KBM-7 (cell line): ENCODE measurements around the gene CTAGE1.

ENCODE experiments used
- DNase-seq: peaks from one replicate; pipeline ENCODE4 v3.0.0-alpha.2; 2015
- in situ Hi-C: fragments of 300-500 bp; cut with MboI; formaldehyde crosslinking; loops from 2 replicates; pipeline ENCODE4 v1.14.3; 2020; ENCODE audit warnings: low sequenced_read_pairs, low pct_unique_long_range_greater_than_20kb, mixed read lengths

Gene CTAGE1

GRCh38 chr18:22439447-22439846, 21.7 kb upstream of the CTAGE1 start:
- in situ Hi-C loops, result no loop called here
- DNase-seq, result no peak

DNA sequence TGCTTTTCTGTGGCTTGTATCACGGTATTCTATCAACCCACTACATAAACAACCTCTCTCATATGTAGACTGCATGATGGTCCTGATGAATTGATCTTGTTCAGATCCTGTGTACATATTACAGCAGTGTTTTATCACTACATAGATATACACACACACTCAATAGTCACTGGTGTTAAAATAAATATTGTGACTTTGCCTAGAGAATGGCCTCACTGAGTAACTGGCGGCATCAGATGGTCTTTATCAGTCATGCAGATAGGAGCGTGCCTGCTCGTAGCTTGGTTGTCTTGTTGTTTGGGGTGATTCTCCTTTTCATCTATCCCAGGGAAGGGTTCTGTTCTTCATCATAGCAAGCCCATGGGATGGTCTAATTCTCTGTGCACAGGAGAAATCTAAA, 18.4 kb upstream of the CTAGE1 start:
- in situ Hi-C loops, result no loop called here
- no peak for DNase-seq

DNA sequence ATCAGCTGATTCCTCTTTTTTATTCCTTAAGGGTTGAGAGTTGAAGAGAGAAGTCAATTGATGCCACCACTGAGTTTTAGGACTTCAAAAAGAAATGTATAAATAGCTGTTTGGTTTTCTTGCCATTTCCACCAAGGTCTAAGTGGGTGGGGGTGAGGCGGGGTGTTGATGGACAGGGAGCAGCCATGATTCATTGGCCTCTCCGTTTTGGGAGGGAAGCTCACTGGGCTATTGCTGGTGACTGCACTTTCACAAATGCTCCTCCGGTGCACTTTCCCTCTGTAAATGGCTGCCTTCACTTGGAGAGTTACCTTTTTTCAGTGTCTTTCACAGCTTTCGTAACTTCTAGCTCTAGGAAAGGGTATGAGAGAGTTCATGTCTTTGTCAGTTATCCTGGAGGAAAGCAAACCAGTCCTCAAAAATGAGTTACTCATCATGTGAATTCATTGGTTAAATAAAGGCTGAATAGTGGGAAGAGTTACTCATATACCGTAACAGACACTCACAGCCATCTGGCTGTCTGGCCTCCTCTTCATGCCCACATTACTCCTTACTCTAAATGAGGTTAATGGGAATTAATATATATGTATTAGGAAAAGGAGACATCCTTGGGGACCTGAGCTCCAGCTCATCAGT, 17.4 kb upstream of the CTAGE1 start:
- in situ Hi-C loops, result no loop called here
- no peak for DNase-seq

DNA sequence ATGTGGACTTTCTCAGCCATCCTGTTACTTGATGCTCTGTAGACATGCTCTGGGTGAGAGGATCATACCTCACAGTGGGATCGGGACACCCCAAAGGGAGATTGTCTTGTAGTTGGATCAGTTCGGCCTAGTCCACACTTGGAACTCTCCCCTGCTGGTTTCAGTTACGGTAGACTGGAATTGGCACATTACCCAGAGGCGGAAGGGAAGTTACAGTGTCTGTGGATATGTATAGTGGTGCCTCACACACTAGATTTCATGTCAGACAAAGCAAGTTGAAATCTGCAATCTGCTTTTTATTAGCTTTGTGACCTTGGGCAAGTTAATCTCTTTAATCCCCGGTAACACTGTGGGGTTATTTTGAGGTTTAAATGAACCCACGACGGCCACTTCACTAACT, 16.2 kb upstream of the CTAGE1 start:
- in situ Hi-C loops, result no loop called here
- DNase-seq, result no peak

DNA sequence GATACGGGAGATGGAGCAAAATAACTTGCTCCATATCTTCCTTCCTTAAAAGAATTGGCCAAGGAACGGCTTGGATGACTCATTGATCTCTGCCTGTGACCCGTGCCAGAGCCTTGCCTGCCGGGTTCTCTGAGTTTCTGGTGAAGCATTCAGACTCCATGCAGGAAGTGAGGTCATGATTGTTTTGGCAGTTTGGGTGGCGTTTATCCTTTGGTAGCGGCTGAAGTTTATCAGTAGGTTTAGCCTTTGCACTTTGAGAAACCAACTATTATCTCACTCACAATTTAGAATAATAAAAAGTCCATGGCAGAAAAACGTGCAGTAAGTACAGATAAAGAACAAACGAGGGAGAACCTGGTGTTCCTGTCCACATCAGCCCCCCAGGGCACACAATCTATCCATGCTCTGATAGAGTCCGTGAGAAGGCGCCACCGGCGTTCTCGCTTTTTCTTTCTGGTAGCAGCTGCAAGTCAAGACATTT, 15.0 kb upstream of the CTAGE1 start:
- no peak for DNase-seq
- in situ Hi-C loops, result no loop called here

- DNase-seq, result no peak
- in situ Hi-C loops, result no loop called here
These were observed 11.8 kb upstream of the CTAGE1 start for GRCh38 chr18:22429564-22429963.

DNA sequence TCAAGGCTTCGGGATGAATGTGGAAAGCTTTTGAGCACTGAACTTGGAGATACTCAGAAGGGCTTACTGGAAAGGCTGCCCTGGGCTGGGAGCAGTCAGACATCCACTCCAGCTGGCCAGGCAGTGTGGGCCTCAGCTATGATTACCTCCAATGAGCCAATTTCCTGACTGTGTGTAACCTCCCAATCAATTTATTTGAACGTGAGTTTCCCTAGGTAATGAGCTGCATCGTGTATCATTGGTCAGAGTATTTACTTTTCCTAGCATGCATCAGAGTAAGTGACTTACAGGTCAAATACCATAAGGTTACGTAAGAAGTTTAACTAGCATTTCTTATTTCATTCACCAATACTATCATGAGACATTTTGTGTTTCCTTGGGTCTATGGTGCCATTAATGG, 11.0 kb upstream of the CTAGE1 start:
- no peak for DNase-seq
- in situ Hi-C loops, result no loop called here

DNA sequence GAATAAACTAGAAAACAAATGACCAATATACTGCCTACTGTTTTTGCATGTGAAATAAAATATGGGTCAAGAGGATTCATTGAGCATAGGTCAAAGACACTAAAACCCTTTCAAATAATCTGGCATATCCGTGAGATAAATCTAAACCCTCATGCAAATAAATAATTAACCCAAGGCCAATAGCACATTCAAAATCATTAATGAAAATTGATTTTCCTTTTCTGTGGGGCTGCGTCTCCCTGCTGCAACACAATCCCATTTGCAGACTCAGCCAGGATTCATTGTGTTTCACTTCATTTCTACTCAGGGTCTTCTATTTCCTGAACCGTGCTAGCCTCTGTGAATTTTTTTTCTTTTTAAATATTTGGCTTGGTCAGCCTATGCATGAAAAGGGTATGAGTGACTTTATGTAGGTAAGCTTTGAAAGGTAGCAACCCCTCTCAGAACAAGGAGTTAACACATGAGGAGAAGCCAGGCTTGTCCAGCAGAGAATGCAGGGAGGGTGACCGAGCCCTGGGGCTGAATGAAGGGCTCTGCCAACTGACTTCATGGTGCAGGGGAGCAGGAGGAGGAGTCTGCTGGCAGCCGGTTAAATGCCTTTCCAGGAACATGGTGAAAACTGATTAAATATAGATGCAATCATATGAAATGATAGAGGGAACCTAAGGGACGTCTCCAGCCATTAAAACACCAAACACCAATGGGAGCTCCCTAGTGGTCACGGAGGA, 10.3 kb upstream of the CTAGE1 start:
- no peak for DNase-seq
- in situ Hi-C loops, result no loop called here

DNA sequence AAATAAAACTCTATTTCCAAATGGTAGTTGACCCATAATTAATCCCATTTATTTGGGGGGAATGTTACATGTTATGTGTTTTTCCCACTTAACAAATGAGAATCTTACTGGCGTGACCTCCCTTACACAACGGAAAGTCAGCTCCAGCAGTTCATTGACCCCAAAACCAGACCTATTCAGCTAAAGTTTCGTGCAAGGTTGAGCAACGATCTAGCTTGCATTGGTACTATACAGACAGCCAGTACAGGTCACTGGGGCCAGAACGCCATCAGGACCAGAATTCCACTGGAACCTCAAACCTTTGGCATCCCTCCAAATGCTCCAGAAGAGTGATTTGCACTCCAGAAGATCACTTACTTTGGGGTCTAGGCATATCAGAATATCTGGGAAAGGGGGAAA, 6.8 kb upstream of the CTAGE1 start:
- in situ Hi-C loops, result no loop called here
- no peak for DNase-seq

GRCh38 chr18:22423878-22424564, 6.3 kb upstream of the CTAGE1 start:
- no peak for DNase-seq
- in situ Hi-C loops, result no loop called here

GRCh38 chr18:22422909-22423548, 5.3 kb upstream of the CTAGE1 start:
- DNase-seq, result no peak
- in situ Hi-C loops, result no loop called here

DNA sequence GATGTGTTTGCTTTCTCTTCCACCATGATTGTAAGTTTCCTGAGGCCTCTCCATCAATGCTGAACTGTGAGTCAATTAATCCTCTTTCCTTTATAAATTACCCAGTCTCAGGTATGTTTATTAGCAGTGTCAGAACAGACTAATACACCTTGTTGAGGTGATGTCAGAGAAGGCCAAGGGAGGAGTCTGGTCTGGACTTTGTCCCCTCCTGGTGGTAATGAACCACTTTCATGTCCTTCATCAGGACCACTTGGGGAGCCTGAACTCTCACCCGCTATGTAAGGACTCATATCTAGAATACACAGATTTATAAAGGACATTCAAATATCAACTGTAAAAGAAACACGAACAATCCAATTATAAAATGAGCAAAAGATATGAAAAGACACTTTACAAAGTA, 2.9 kb upstream of the CTAGE1 start:
- no peak for DNase-seq
- in situ Hi-C loops, result no loop called here

GRCh38 chr18:22412176-22412911, 5.4 kb downstream of the CTAGE1 start:
- no peak for DNase-seq
- in situ Hi-C loops, result no loop called here

GRCh38 chr18:22411446-22411845, 6.3 kb downstream of the CTAGE1 start:
- in situ Hi-C loops, result no loop called here
- DNase-seq, result no peak

DNA sequence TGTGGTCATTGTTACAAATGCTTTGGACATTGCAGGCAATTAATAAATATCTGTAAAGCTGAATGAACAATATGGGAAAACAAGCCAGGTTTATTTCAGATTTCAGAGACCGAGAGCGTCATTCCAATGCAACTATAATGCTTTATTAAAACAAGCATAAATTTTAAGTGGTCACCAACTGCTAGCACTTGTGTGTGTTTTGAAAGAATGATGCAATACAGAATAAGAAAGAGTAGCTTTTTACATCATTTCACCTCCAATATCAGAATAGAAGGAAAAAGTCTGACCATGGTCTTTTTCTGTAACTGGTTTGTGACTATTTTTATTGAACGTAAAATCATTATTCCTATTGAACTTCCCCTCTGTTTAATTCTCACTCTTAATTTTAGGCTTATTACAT, 7.6 kb downstream of the CTAGE1 start:
- in situ Hi-C loops, result no loop called here
- no peak for DNase-seq

DNA sequence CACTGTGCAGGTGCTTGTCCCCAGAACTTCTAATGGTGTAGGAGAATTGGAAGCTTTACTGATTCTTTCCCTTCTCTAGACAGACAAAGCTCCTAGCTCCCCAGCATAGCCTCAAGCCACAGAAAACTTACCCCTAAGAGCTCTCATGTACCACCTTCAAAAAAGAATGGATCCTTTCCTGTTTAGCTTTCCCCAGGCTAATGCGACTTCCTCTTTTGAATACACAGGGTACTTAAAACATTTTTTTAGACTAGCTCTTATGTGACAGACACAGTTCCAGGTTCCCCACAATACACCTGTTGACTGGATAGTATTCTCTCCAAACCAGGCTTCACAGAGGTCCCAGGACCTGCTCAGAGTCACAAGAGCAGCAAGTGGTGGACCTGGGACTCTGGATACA, 8.3 kb downstream of the CTAGE1 start:
- DNase-seq, result peak; percentile 25
- in situ Hi-C loops, result no loop called here

DNA sequence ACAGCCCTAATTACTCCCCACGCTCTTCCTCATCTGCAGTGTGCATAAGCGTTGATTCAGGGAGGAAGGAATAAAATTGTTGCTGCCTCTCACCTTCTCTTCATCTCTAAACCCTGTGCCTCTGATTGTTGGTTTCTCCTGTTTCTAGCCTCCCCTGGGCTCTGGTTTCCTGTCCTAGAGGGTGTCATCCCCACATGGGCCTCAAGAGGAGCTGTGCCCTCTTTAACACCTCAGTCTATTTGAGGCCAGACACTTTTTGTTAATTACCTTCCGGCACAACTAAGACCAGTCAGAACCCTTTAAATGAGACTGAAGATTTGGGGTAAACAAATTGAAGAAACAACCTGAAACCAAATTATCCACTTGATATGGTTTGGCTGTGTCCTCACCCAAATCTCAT, 9.7 kb downstream of the CTAGE1 start:
- DNase-seq, result no peak
- in situ Hi-C loops, result no loop called here

DNA sequence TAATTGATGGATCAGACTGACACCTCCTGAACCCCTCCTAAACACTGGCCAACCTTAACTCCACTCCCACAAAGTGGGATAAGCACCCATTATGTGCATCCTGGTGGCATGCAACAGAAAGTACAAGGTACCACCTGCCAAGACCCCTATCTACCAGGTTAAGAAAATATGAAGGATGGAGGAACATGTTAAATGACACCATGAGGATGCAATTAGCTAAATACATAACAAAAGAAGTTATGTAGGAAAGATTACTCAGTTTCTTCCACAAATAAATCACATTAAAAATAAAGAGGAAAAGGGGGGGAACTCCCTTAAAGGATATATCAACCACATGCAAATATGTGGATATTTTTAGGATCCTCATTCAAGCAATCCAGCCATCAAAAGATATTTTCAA, 12.6 kb downstream of the CTAGE1 start:
- in situ Hi-C loops, result no loop called here
- DNase-seq, result no peak

- no peak for DNase-seq
- in situ Hi-C loops, result no loop called here
These were observed 13.8 kb downstream of the CTAGE1 start for GRCh38 chr18:22403950-22404349.
